ENCODE measurements around the gene USP25.

- no peak for TF ChIP-seq TCF7 (IDR thresholded peaks at IDR 0.05; ENCODE audit: borderline replicate concordance)
- TF ChIP-seq, protein P1, sequence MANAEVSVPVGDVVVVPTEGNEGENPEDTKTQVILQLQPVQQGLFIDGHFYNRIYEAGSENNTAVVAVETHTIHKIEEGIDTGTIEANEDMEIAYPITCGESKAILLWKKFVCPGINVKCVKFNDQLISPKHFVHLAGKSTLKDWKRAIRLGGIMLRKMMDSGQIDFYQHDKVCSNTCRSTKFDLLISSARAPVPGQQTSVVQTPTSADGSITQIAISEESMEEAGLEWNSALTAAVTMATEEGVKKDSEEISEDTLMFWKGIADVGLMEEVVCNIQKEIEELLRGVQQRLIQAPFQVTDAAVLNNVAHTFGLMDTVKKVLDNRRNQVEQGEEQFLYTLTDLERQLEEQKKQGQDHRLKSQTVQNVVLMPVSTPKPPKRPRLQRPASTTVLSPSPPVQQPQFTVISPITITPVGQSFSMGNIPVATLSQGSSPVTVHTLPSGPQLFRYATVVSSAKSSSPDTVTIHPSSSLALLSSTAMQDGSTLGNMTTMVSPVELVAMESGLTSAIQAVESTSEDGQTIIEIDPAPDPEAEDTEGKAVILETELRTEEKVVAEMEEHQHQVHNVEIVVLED (CRISPR knock-in tag; IDR thresholded peaks at IDR 0.05), result no peak
- TF ChIP-seq CTCF (IDR thresholded peaks at IDR 0.05 in 2 of 3, conservative IDR thresholded peaks at IDR 0.05 in 1 of 3; ENCODE audit: insufficient read depth in 2 of 3, low read depth in 1 of 3, low read length in 3 of 3), result no peak
- no peak for TF ChIP-seq NCOR1 (IDR thresholded peaks at IDR 0.05)
- no peak for TF ChIP-seq EHMT2 (IDR thresholded peaks at IDR 0.05)
- no peak for TF ChIP-seq TBP (optimal IDR thresholded peaks at IDR 0.05; ENCODE audit: low read depth, low read length)
- TF ChIP-seq FOS (IDR thresholded peaks at IDR 0.05; ENCODE audit: extremely low read depth, insufficient read length), result no peak
- no peak for TF ChIP-seq POLR2A (conservative IDR thresholded peaks at IDR 0.05)
- no peak for TF ChIP-seq U2AF1 (optimal IDR thresholded peaks at IDR 0.05; ENCODE audit: low read depth, low read length)
- no peak for TF ChIP-seq MXI1 (IDR thresholded peaks at IDR 0.05; ENCODE audit: low read depth, low read length)
Measured at GRCh38 chr21:15826908-15827601, 97.3 kb downstream of the USP25 start.
